HG03565 (cell line): ENCODE data around the gene ADIPOR2.
"Not testable (repeated sequence)": the region's sequence is repeated elsewhere in the genome, so short reads cannot be mapped to it uniquely, and the experiment has no call there.

Experiments
- ATAC-seq: cut with Tn5 transposase; IDR thresholded peaks from one replicate; pipeline ENCODE4 v1.9.1; 2021; ENCODE audit warnings: mild to moderate bottlenecking, moderate library complexity; ENCODE audit not compliant: unreplicated experiment

The ADIPOR2 gene

GRCh38 chr12:1810201-1810930, 119.5 kb downstream of the ADIPOR2 start:
- ATAC-seq: no peak

GRCh38 chr12:1810931-1811280, 120.0 kb downstream of the ADIPOR2 start:
- no peak for ATAC-seq

GRCh38 chr12:1811281-1811947, 120.5 kb downstream of the ADIPOR2 start:
- ATAC-seq: no peak

GRCh38 chr12:1811948-1812291, 121.0 kb downstream of the ADIPOR2 start:
- no peak for ATAC-seq

GRCh38 chr12:1812650-1813302, 121.9 kb downstream of the ADIPOR2 start:
- ATAC-seq: no peak

GRCh38 chr12:1814266-1814665, 123.4 kb downstream of the ADIPOR2 start:
- ATAC-seq: no peak

GRCh38 chr12:1815108-1815507, 124.2 kb downstream of the ADIPOR2 start:
- ATAC-seq: no peak

- ATAC-seq: no peak
Measured at GRCh38 chr12:1815814-1816729, 125.2 kb downstream of the ADIPOR2 start.

- ATAC-seq: no peak
Measured at GRCh38 chr12:1816730-1817348, 126.0 kb downstream of the ADIPOR2 start.

GRCh38 chr12:1817928-1818327, 127.1 kb downstream of the ADIPOR2 start:
- not testable (repeated sequence) for ATAC-seq

- no peak for ATAC-seq
Measured at GRCh38 chr12:1819050-1819449, 128.2 kb downstream of the ADIPOR2 start.

GRCh38 chr12:1819571-1819970, 128.7 kb downstream of the ADIPOR2 start:
- ATAC-seq: no peak

GRCh38 chr12:1820191-1820895, 129.5 kb downstream of the ADIPOR2 start, which contains the start of gene LRTM2:
LRTM2 (plus strand) TSS chr12:1820565; CDS start chr12:1828149, 7,584 bp downstream.
- no peak for ATAC-seq

- no peak for ATAC-seq
Measured at GRCh38 chr12:1820896-1821291, 130.0 kb downstream of the ADIPOR2 start.

GRCh38 chr12:1821805-1822204, 130.9 kb downstream of the ADIPOR2 start:
- no peak for ATAC-seq

- ATAC-seq: no peak
Measured at GRCh38 chr12:1822699-1823098, 131.8 kb downstream of the ADIPOR2 start.

GRCh38 chr12:1823237-1823636, 132.4 kb downstream of the ADIPOR2 start:
- ATAC-seq: no peak

GRCh38 chr12:1825382-1826102, 134.7 kb downstream of the ADIPOR2 start:
- ATAC-seq: no peak

GRCh38 chr12:1826401-1826800, 135.5 kb downstream of the ADIPOR2 start:
- no peak for ATAC-seq
